Spleen (tissue), 13 donors: Measurements from ENCODE around the gene DTNA. TPM values are rescaled to one million over a fixed set of nuclear protein-coding genes. Genes with fewer than 3 reads are reported as not detected.
A peak's percentile ranks its signal among the peaks of the same experiment; 100 is the strongest.

Experiments
- DNase-seq: peaks from one replicate; pipeline ENCODE4 v3.0.0-alpha.2; 2020
- H3K27ac ChIP-seq, 8 donors: fragments of 200-600 bp; sonication (generic) in 7 of 8; 1 replicate in 4 of 8; 2 replicates in 4 of 8; pipeline versions ENCODE4 v1.5.0 to v1.8.0; 2016 to 2021; ENCODE audit warnings: inconsistent platforms in 4 of 8, mild to moderate bottlenecking in 4 of 8, moderate library complexity in 1 of 8
- H3K27me3 ChIP-seq, 7 donors: fragments of 200-600 bp; sonication (generic) in 6 of 7; replicated peaks in 1 of 7; 1 replicate in 4 of 7; 2 replicates in 3 of 7; pipeline versions ENCODE4 v1.5.0 to v1.8.0; 2016 to 2021; ENCODE audit warnings: inconsistent platforms in 3 of 7, mild to moderate bottlenecking in 1 of 7
- H3K36me3 ChIP-seq, 6 donors: fragments of 200-600 bp; sonication (generic) in 5 of 6; 1 replicate in 4 of 6; 2 replicates in 2 of 6; pipeline versions ENCODE4 v1.5.0 to v1.8.0; 2016 to 2021; ENCODE audit warnings: inconsistent platforms in 2 of 6
- H3K4me1 ChIP-seq, 6 donors: fragments of 200-600 bp; sonication (generic) in 5 of 6; 1 replicate in 3 of 6; 2 replicates in 3 of 6; pipeline versions ENCODE4 v1.5.0 to v1.8.0; 2016 to 2021; ENCODE audit warnings: inconsistent platforms in 3 of 6
- H3K4me3 ChIP-seq, 8 donors: fragments of 200-600 bp; sonication (generic) in 7 of 8; 1 replicate in 4 of 8; 2 replicates in 4 of 8; pipeline versions ENCODE4 v1.5.0 to v1.8.0; 2016 to 2021; ENCODE audit warnings: inconsistent platforms in 4 of 8, mild to moderate bottlenecking in 4 of 8, moderate library complexity in 2 of 8
- H3K9me3 ChIP-seq, 8 donors: fragments of 200-600 bp; sonication (generic) in 7 of 8; 1 replicate in 4 of 8; 2 replicates in 4 of 8; pipeline versions ENCODE4 v1.5.0 to v1.8.0; 2016 to 2021; ENCODE audit warnings: inconsistent platforms in 4 of 8
- CTCF ChIP-seq, 11 experiments: fragments of 200-600 bp in 7 of 11; fragments of 450-650 bp in 4 of 11; sonication (generic) in 4 of 11; IDR thresholded peaks in 8 of 11; conservative IDR thresholded peaks in 3 of 11; 1 replicate in 7 of 11; 2 replicates in 4 of 11; pipeline versions ENCODE4 v1.4.0 to v1.8.0; 2016 to 2021; ENCODE audit warnings: antibody characterized with exemption in 11 of 11, inconsistent platforms in 4 of 11, mild to moderate bottlenecking in 1 of 11
- POLR2A ChIP-seq, 3 donors: fragments of 450-650 bp; IDR thresholded peaks; one replicate each; pipeline ENCODE4 v1.5.1; 2017; ENCODE audit warnings: antibody characterized with exemption in 3 of 3, mild to moderate bottlenecking in 1 of 3
- POLR2AphosphoS5 ChIP-seq, 3 donors: sonication (generic); formaldehyde crosslinking; IDR thresholded peaks; one replicate each; pipeline ENCODE4 v1.5.1; 2017; ENCODE audit warnings: antibody characterized with exemption in 3 of 3
- WGBS, 5 donors: extraction: QIAGEN DNeasy Blood & Tissue Kit in 3 of 5; methylation state at CpG; one replicate each; pipeline versions ENCODE4 v1.1.5 to v1.1.7; 2013 to 2018; 5-methylcytosine and 5-hydroxymethylcytosine counted together
- intact Hi-C: fragments of 100-400 bp; cut with DNase I; formaldehyde crosslinking; loops from one replicate; pipeline ENCODE4 v1.15.0; 2023; ENCODE audit warnings: low total_unique reads
- long read RNA-seq, 2 donors: transcript quantifications; one replicate each; lab custom pipeline, GENCODE V29; 2026
- polyA plus RNA-seq, 3 donors: library from polyadenylated mRNA; stranded (reverse); fragments of 200-250 nt; gene quantifications; one replicate each; pipeline ENCODE4 v1.2.1, GENCODE V29; 2013
- total RNA-seq, 7 donors: library from RNA; depleted of rRNA in 3 of 7; stranded (reverse); fragments of >200 nt in 3 of 7; fragmentation: NEBNext Ultra II Directional in 4 of 7; extraction: Animal tissue kit (Norgen Biotek cat#: 25700) in 4 of 7; gene quantifications; one replicate each; pipeline versions ENCODE4 v1.1.0 to v1.2.1, GENCODE V29; 2016 to 2021
- donor health status: healthy with polysubstance abuse.
- donor health status: DM: no; HTN: no; CAD: no; lungs with moderate emphysema.
- donor health status: DM: no; HTN: no; CAD: no.
- donor health status: Bipolar disorder and iron deficiency.
- donor health status: healthy.
- donor health status: DM: no; HTN: no; CAD: no.
- donor health status: DM: yes; HTN: yes; CAD: no.

The DTNA gene
- 10 to 100 TPM in 6 of 7 donors, 1 to 10 TPM in 1; 7.7 to 29.2 (median 20.8) TPM for total RNA-seq
- polyA plus RNA-seq = 1 to 10 TPM; 3.0 to 8.3 (median 3.9) TPM
- long read RNA-seq, donor 1, partial matches to known transcripts = 0 of 1 reads
- long read RNA-seq, donor 1, other reads (novel, unspliced or antisense) = 0 of 1 reads
- long read RNA-seq, donor 2 = 0 reads

- H3K27me3 ChIP-seq = no peaks in the 10 kb centered on the region
- no peak within 1 kb of the TSS for H3K4me3 ChIP-seq
- intact Hi-C loops = no loop called here
- TF ChIP-seq POLR2AphosphoS5 (IDR thresholded peaks at IDR 0.05) (no peak), POLR2A (IDR thresholded peaks at IDR 0.05) (no peak), CTCF (IDR thresholded peaks at IDR 0.05 in 8 of 11, conservative IDR thresholded peaks at IDR 0.05 in 3 of 11) (no peak)
- H3K36me3 ChIP-seq = no peaks in the 10 kb centered on the region
- no peak within 1 kb of the TSS for H3K27ac ChIP-seq
- H3K4me1 ChIP-seq = peaks cover 0 to 18% (median 0%) of the 10 kb centered on the region in 6 donors
- no peak for DNase-seq
- 67 to 79% (median 76%) methylated on average over 1 of the region's 1 CpG for WGBS, 5 donors
- peaks cover 0 to 3% (median 0%) of the 10 kb centered on the region in 8 donors for H3K9me3 ChIP-seq
Measured at GRCh38 chr18:34709750-34710441, at the start of gene DTNA. DTNA (plus strand) TSS chr18:34710298; CDS start chr18:34755977, 45,679 bp downstream.

GRCh38 chr18:34660572-34660971, 49.5 kb upstream of the DTNA start:
- Histone ChIP-seq H3K4me3 (no peak overlapping the region), H3K9me3 (no peaks in the 10 kb centered on the region), H3K4me1 (peaks cover 0 to 14% (median 5%) of the 10 kb centered on the region in 6 donors), H3K36me3 (no peaks in the 10 kb centered on the region), H3K27ac (peak overlapping the region in 3 of 8 donors; percentile 59 to 76 (median 70)), H3K27me3 (no peaks in the 10 kb centered on the region)
- DNase-seq = no peak
- no peak for TF ChIP-seq POLR2A (IDR thresholded peaks at IDR 0.05)
- TF ChIP-seq POLR2AphosphoS5 (IDR thresholded peaks at IDR 0.05) = no peak
- no peak for TF ChIP-seq CTCF (IDR thresholded peaks at IDR 0.05 in 8 of 11, conservative IDR thresholded peaks at IDR 0.05 in 3 of 11)
- 75 to 89% (median 83%) methylated on average over 2 of the region's 2 CpGs for WGBS, 5 donors
- intact Hi-C loops = no loop called here

GRCh38 chr18:34661464-34662087, 48.5 kb upstream of the DTNA start:
- H3K4me1 ChIP-seq = peaks cover 0 to 14% (median 5%) of the 10 kb centered on the region in 6 donors
- no peak overlapping the region for H3K27ac ChIP-seq
- no peaks in the 10 kb centered on the region for H3K9me3 ChIP-seq
- DNase-seq = no peak
- H3K27me3 ChIP-seq = no peaks in the 10 kb centered on the region
- H3K4me3 ChIP-seq = no peak overlapping the region
- 49 to 61% (median 51%) methylated on average over 4 of the region's 4 CpGs for WGBS, 5 donors
- intact Hi-C loops = no loop called here
- H3K36me3 ChIP-seq = no peaks in the 10 kb centered on the region
- TF ChIP-seq POLR2A (IDR thresholded peaks at IDR 0.05) = no peak
- TF ChIP-seq CTCF (IDR thresholded peaks at IDR 0.05 in 8 of 11, conservative IDR thresholded peaks at IDR 0.05 in 3 of 11) = peak; percentile 17 to 76 (median 62)
